Left lung (tissue), 10 donors: ENCODE measurements around the gene IRX1. TPM values are rescaled to one million over a fixed set of nuclear protein-coding genes. Genes with fewer than 3 reads are reported as not detected.

Source experiments
- ATAC-seq: fragments of 200-7000 bp; cut with Tn5 transposase; one replicate; pipeline ENCODE4 v1.9.1; 2020; ENCODE audit warnings: moderate library complexity
- DNase-seq, 4 donors: peaks; one replicate each; pipeline ENCODE4 v3.0.0-alpha.2; 2013 to 2020
- H3K27ac ChIP-seq, 2 donors: fragments of 200-600 bp; sonication (generic) in 1 of 2; one replicate each; pipeline versions ENCODE4 v1.5.0 to v1.8.0; 2020 to 2021
- H3K27me3 ChIP-seq, 2 donors: fragments of 200-600 bp; sonication (generic) in 1 of 2; one replicate each; pipeline versions ENCODE4 v1.5.0 to v1.8.0; 2020 to 2021
- H3K36me3 ChIP-seq, 2 donors: fragments of 200-600 bp; sonication (generic) in 1 of 2; one replicate each; pipeline versions ENCODE4 v1.5.0 to v1.8.0; 2020 to 2021
- H3K4me1 ChIP-seq, 2 donors: fragments of 200-600 bp; one replicate each; pipeline ENCODE4 v1.8.0; 2021
- H3K4me3 ChIP-seq, 2 donors: fragments of 200-600 bp; sonication (generic) in 1 of 2; one replicate each; pipeline versions ENCODE4 v1.5.0 to v1.8.0; 2020 to 2021; ENCODE audit warnings: mild to moderate bottlenecking in 1 of 2
- H3K9me3 ChIP-seq, 2 donors: fragments of 200-600 bp; sonication (generic) in 1 of 2; one replicate each; pipeline versions ENCODE4 v1.5.0 to v1.8.0; 2020 to 2021
- CTCF ChIP-seq, 2 donors: fragments of 200-600 bp; sonication (generic) in 1 of 2; IDR thresholded peaks; one replicate each; pipeline versions ENCODE4 v1.5.0 to v1.8.0; 2021; ENCODE audit warnings: antibody characterized with exemption in 2 of 2
- intact Hi-C, 2 donors: fragments of 100-400 bp; cut with DNase I; formaldehyde crosslinking; loops; one replicate each; pipeline versions ENCODE4 v1.11.2 to v1.14.2; 2022
- polyA plus RNA-seq, 6 donors: library from polyadenylated mRNA; unstranded; fragments of 120-200 nt; gene quantifications; one replicate each; pipeline ENCODE4 v1.2.1, GENCODE V29; 2013; ENCODE audit not compliant: insufficient read length in 6 of 6
- total RNA-seq, 2 donors: library from RNA; stranded (reverse); fragmentation: NEBNext Ultra II Directional; extraction: Animal tissue kit (Norgen Biotek cat#: 25700); gene quantifications; one replicate each; pipeline ENCODE4 v1.2.1, GENCODE V29; 2021
- donor health status: DM: no; HTN: yes; CAD: no.
- donor health status: DM: no; HTN: no; CAD: no.

IRX1 gene
- total and polyA plus RNA-seq, 8 donors: 4.0 to 41.2 (median 34.0) TPM

- DNase-seq (no peak), ATAC-seq (no peak)
- intact Hi-C loops: no loop called here
- Histone ChIP-seq H3K4me3 (no peak overlapping the region), H3K4me1 (no peaks in the 10 kb centered on the region), H3K36me3 (no peaks in the 10 kb centered on the region), H3K27ac (no peak overlapping the region), H3K27me3 (no peaks in the 10 kb centered on the region), H3K9me3 (no peaks in the 10 kb centered on the region)
- no peak for TF ChIP-seq CTCF (IDR thresholded peaks at IDR 0.05)
Measured at GRCh38 chr5:3650320-3650719, 54.7 kb downstream of the IRX1 start.

GRCh38 chr5:3650868-3651267, 55.2 kb downstream of the IRX1 start:
- no peak overlapping the region for H3K4me3 ChIP-seq
- ATAC-seq: no peak
- no peak overlapping the region for H3K27ac ChIP-seq
- no peaks in the 10 kb centered on the region for H3K36me3 ChIP-seq
- H3K4me1 ChIP-seq: no peaks in the 10 kb centered on the region
- H3K9me3 ChIP-seq: no peaks in the 10 kb centered on the region
- no peak for TF ChIP-seq CTCF (IDR thresholded peaks at IDR 0.05)
- DNase-seq: no peak
- intact Hi-C loops: no loop called here
- no peaks in the 10 kb centered on the region for H3K27me3 ChIP-seq
